Endothelial cell of umbilical vein (primary cell): ENCODE data around the gene RASSF5. TPM values are rescaled to one million over a fixed set of nuclear protein-coding genes. Genes with fewer than 3 reads are reported as not detected.

Experiments
- BruUV-seq: library from RNA; stranded (reverse); fragments of 400-500 nt; replicated peaks from 2 replicates; lab custom pipeline; 2021; lab: Mats Ljungman, UMichigan
- CTCF ChIA-PET: fragments of 300-600, 350-600 bp; sonication (Branson Sonifier 250); formaldehyde crosslinking; loops from one replicate; lab custom pipeline; 2021; ENCODE audit warnings: antibody characterized with exemption, inconsistent platforms; lab: Charles Lee
- POLR2A ChIA-PET: fragments of 300-600, 350-600 bp; sonication (Branson Sonifier 250); formaldehyde crosslinking; loops from one replicate; lab custom pipeline; 2021; ENCODE audit warnings: antibody characterized with exemption, inconsistent platforms; lab: Charles Lee
- DNase-seq: peaks from one replicate; pipeline ENCODE4 v3.0.0-alpha.2; 2011; ENCODE audit warnings: low read depth, low spot score
- FAIRE-seq: peaks from 2 replicates; lab custom pipeline; 2011; peaks lifted over from hg19 to GRCh38; lab: Jason Lieb, UNC
- H2AFZ ChIP-seq: 2 replicates; pipeline ENCODE4 v1.6.0; 2012; ENCODE audit warnings: low read depth, low read length, control low read depth, inconsistent platforms
- H3K27ac ChIP-seq: 2 replicates; pipeline ENCODE4 v1.5.1; 2011; ENCODE audit warnings: low read depth, mild to moderate bottlenecking, control low read depth, low read length, moderate library complexity; ENCODE audit not compliant: insufficient read depth
- H3K27me3 ChIP-seq, 2 experiments: 2 replicates each; pipeline versions ENCODE4 v1.6.0 to v1.6.1; 2011; ENCODE audit warnings: low read length in 2 of 2, mixed read lengths in 1 of 2; ENCODE audit not compliant: control insufficient read depth in 2 of 2, insufficient read depth in 2 of 2
- H3K36me3 ChIP-seq, 2 experiments: 2 replicates in 1 of 2; 3 replicates in 1 of 2; pipeline ENCODE4 v1.5.1; 2011; ENCODE audit warnings: low read length in 2 of 2, mild to moderate bottlenecking in 1 of 2, moderate library complexity in 1 of 2; ENCODE audit not compliant: control insufficient read depth in 2 of 2, insufficient read depth in 2 of 2; ENCODE audit errors: extremely low read depth in 1 of 2
- H3K4me1 ChIP-seq: 3 replicates; pipeline ENCODE4 v1.5.1; 2011; ENCODE audit warnings: mild to moderate bottlenecking, low read length; ENCODE audit not compliant: control insufficient read depth, insufficient read depth; ENCODE audit errors: extremely low read depth
- H3K4me2 ChIP-seq: 2 replicates; pipeline ENCODE4 v1.6.1; 2011; ENCODE audit warnings: low read length, control low read depth, mixed read lengths; ENCODE audit not compliant: insufficient read depth
- H3K4me3 ChIP-seq, 3 experiments: fragments of 200-600 bp in 1 of 3; sonication (generic), shearing (Covaris generic) in 1 of 3; replicated peaks in 1 of 3; 2 replicates each; pipeline ENCODE4 v1.5.1; 2011 to 2016; ENCODE audit warnings: control low read depth in 3 of 3, low read length in 3 of 3, mild to moderate bottlenecking in 2 of 3, inconsistent platforms in 1 of 3, low read depth in 1 of 3, moderate library complexity in 1 of 3; ENCODE audit not compliant: insufficient read depth in 1 of 3
- H3K79me2 ChIP-seq: 2 replicates; pipeline ENCODE4 v1.6.0; 2012; ENCODE audit warnings: low read length, inconsistent platforms; ENCODE audit not compliant: control insufficient read depth, insufficient read depth
- H3K9ac ChIP-seq: replicated peaks from 2 replicates; pipeline ENCODE3; 2011; ENCODE audit warnings: low read length, control low read depth; ENCODE audit not compliant: insufficient read depth; ENCODE audit errors: extremely low read depth
- H3K9me1 ChIP-seq: replicated peaks from 3 replicates; pipeline ENCODE4 v1.6.0; 2011; ENCODE audit warnings: mild to moderate bottlenecking, low read length; ENCODE audit not compliant: control insufficient read depth, insufficient read depth; ENCODE audit errors: extremely low read depth
- H3K9me3 ChIP-seq: replicated peaks from 2 replicates; pipeline ENCODE4 v1.5.1; 2012; ENCODE audit warnings: low read length, inconsistent platforms; ENCODE audit not compliant: control insufficient read depth, insufficient read depth
- H4K20me1 ChIP-seq: replicated peaks from 2 replicates; pipeline ENCODE3; 2011; ENCODE audit warnings: mild to moderate bottlenecking, low read length; ENCODE audit not compliant: control insufficient read depth, insufficient read depth; ENCODE audit errors: extremely low read depth
- MYC ChIP-seq: IDR thresholded peaks from one replicate; pipeline ENCODE4 v1.6.1; 2011; ENCODE audit warnings: mild to moderate bottlenecking, low read depth, low read length
- dilution Hi-C: fragments of 300-500 bp; cut with MboI; formaldehyde crosslinking; loops from one replicate; pipeline ENCODE4 v1.15.0; 2019; ENCODE audit warnings: low sequenced_read_pairs; ENCODE audit not compliant: extremely low pct_ligation_motif_present
- intact Hi-C: fragments of 100-400 bp; cut with micrococcal nuclease; formaldehyde crosslinking; loops from one replicate; pipeline ENCODE4 v1.10.0; 2022
- polyA plus RNA-seq, 4 experiments: library from polyadenylated mRNA; depleted of rRNA in 3 of 4; stranded (reverse) in 3 of 4; unstranded in 1 of 4; fragments of >200 nt; gene quantifications; 2 replicates each; pipeline versions ENCODE4 v1.2.1 to v1.2.3, GENCODE V29; 2011 to 2012; ENCODE audit warnings: missing spikeins in 1 of 4
- total RNA-seq: library from RNA; stranded (reverse); gene quantifications from 2 replicates; pipeline ENCODE4 v1.2.3, GENCODE V29; 2021
- TF ChIP-seq, protein P1 (sequence below), 2 donors: IDR thresholded peaks; 1 replicate in 1 of 2; 2 replicates in 1 of 2; pipeline ENCODE4 v1.5.1; 2011; ENCODE audit warnings: low read length in 2 of 2, mild to moderate bottlenecking in 2 of 2, moderate library complexity in 2 of 2, control low read depth in 1 of 2, inconsistent platforms in 1 of 2, low read depth in 1 of 2; ENCODE audit not compliant: insufficient read depth in 1 of 2; ENCODE audit errors: extremely low read depth in 1 of 2

Gene RASSF5
- total and polyA plus RNA-seq, 2 donors (not counting 3 experiments of a cell fraction or from before 2014, with no cell fraction given) = 0.23 to 0.60 TPM

GRCh38 chr1:206606867-206607266 is 99.5 kb downstream of the RASSF5 start:
- peak; percentile 41 for DNase-seq
- intact Hi-C loops = no loop called here
- Histone ChIP-seq H3K79me2 (peaks cover 10% of the 10 kb centered on the region), H3K9me3 (no peaks in the 10 kb centered on the region), H3K4me1 (peaks cover 7% of the 10 kb centered on the region), H3K36me3 (peaks cover 3 to 14% of the 10 kb centered on the region in 2 experiments), H3K4me3 (no peak overlapping the region), H3K27me3 (no peaks in the 10 kb centered on the region), H2AFZ (no peak overlapping the region), H3K4me2 (no peak overlapping the region), H3K9ac (no peak overlapping the region), H3K9me1 (no peaks in the 10 kb centered on the region), H4K20me1 (no peaks in the 10 kb centered on the region), H3K27ac (no peak overlapping the region)
- dilution Hi-C loops = no loop called here
- ChIA-PET CTCF (interaction anchor here (0.6 to 5.1 kb wide), 7 partner anchors 57 to 376 kb away, joined by 4 to 70 read pairs (median 5); no protein-coding TSS in a partner anchor), POLR2A (no interaction called here)
- no peak for FAIRE-seq
- no TSS peak for BruUV-seq
- TF ChIP-seq, protein P1, sequence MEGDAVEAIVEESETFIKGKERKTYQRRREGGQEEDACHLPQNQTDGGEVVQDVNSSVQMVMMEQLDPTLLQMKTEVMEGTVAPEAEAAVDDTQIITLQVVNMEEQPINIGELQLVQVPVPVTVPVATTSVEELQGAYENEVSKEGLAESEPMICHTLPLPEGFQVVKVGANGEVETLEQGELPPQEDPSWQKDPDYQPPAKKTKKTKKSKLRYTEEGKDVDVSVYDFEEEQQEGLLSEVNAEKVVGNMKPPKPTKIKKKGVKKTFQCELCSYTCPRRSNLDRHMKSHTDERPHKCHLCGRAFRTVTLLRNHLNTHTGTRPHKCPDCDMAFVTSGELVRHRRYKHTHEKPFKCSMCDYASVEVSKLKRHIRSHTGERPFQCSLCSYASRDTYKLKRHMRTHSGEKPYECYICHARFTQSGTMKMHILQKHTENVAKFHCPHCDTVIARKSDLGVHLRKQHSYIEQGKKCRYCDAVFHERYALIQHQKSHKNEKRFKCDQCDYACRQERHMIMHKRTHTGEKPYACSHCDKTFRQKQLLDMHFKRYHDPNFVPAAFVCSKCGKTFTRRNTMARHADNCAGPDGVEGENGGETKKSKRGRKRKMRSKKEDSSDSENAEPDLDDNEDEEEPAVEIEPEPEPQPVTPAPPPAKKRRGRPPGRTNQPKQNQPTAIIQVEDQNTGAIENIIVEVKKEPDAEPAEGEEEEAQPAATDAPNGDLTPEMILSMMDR (IDR thresholded peaks at IDR 0.05; ENCODE audit: extremely low read depth in 1 of 2, insufficient read depth in 1 of 2, low read depth in 1 of 2, low read length in 2 of 2) = peak; percentile 31 to 42
- TF ChIP-seq MYC = no peak

- ChIA-PET CTCF (interaction anchor here (1.0 to 5.1 kb wide), 9 partner anchors 17 to 304 kb away, joined by 3 to 70 read pairs (median 4); no protein-coding TSS in a partner anchor), POLR2A (interaction anchor here (2.4 kb wide), 1 partner anchor 27 kb away, joined by 5 read pairs; the partner anchor contains the start of gene DYRK3)
- Histone ChIP-seq H3K9me3 (no peaks in the 10 kb centered on the region), H3K27ac (no peak overlapping the region), H3K4me1 (peaks cover 7% of the 10 kb centered on the region), H2AFZ (no peak overlapping the region), H3K4me3 (no peak overlapping the region), H3K4me2 (no peak overlapping the region), H3K36me3 (peaks cover 0 to 5% of the 10 kb centered on the region in 2 experiments), H3K79me2 (peaks cover 12% of the 10 kb centered on the region), H4K20me1 (no peaks in the 10 kb centered on the region), H3K27me3 (no peaks in the 10 kb centered on the region), H3K9me1 (no peaks in the 10 kb centered on the region), H3K9ac (no peak overlapping the region)
- FAIRE-seq (no peak), DNase-seq (peak; percentile 36)
- TF ChIP-seq MYC = no peak
- TF ChIP-seq, protein P1 (IDR thresholded peaks at IDR 0.05; ENCODE audit: extremely low read depth in 1 of 2, insufficient read depth in 1 of 2, low read depth in 1 of 2, low read length in 2 of 2) = peak; percentile 73 to 81
- intact Hi-C loops (loop anchor here (1.0 kb wide), 2 partner anchors 27 to 56 kb away; partner anchors contain the start of gene DYRK3), dilution Hi-C loops (no loop called here)
- no TSS peak for BruUV-seq
Measured at GRCh38 chr1:206608108-206608698, 100.9 kb downstream of the RASSF5 start.
